BLaER1 (cell line): ENCODE results near the gene EME2.

Experiments
- H3K27ac ChIP-seq: shearing (Covaris generic); formaldehyde crosslinking; 2 replicates; pipeline ENCODE4 v1.8.1; 2022
- H3K27me3 ChIP-seq: shearing (Covaris generic); formaldehyde crosslinking; 2 replicates; pipeline ENCODE4 v1.8.1; 2022
- H3K36me3 ChIP-seq: shearing (Covaris generic); formaldehyde crosslinking; 2 replicates; pipeline ENCODE4 v1.8.1; 2022
- H3K4me1 ChIP-seq: shearing (Covaris generic); formaldehyde crosslinking; 2 replicates; pipeline ENCODE4 v1.8.1; 2022
- H3K4me2 ChIP-seq: shearing (Covaris generic); formaldehyde crosslinking; 2 replicates; pipeline ENCODE4 v1.8.1; 2022
- H3K4me3 ChIP-seq: shearing (Covaris generic); formaldehyde crosslinking; 2 replicates; pipeline ENCODE4 v1.8.1; 2022
- H3K9ac ChIP-seq: shearing (Covaris generic); formaldehyde crosslinking; 2 replicates; pipeline ENCODE4 v1.8.1; 2022
- H3K9me3 ChIP-seq: shearing (Covaris generic); formaldehyde crosslinking; 2 replicates; pipeline ENCODE4 v1.8.1; 2022
- H4K20me1 ChIP-seq: shearing (Covaris generic); formaldehyde crosslinking; 2 replicates; pipeline ENCODE4 v1.8.1; 2022
- Cebpa-rat ChIP-seq: shearing (Covaris generic); IDR thresholded peaks from 2 replicates; pipeline ENCODE4 v1.8.1; 2022

Gene EME2

DNA sequence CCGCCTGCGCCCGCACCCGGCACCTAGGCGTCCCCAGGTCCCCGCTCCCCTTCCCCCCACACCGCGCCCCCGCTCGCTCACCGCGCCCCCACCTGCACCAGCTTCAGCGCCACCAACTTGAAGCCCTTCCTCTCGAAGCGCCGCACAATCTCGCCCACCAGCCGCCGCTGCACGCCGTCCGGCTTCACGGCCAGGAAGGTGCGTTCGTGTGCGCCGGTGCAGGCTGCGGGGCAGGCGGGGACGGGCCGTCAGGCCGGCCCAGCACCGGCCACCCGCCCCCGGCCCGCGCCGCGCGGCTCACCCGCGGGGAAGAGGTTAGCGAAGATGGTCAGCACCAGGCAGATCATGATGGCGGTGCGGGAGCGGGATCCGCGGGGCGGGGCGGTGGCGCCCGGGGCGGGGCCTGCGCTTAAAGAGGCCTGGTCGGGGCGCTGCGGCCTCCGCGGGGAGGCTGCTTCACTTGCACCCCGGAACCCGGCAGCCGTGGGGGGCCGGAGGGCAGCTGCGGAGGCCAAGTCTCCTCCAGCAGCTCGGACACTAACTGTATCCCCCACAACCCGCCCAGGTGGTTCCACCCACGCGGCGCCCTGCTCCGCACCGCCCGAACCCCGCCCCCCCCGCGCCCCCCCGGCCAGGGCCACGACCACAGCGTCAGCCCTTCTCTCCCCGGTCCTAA is 1.3 kb upstream of the EME2 start, which contains the start of gene NME3:
Gene NME3, minus strand, starts transcription at position 356 of the 676 bp plus-strand sequence. Its CDS starts 9 bp downstream, at position 347.
- no peak for TF ChIP-seq Cebpa-rat
- H3K9me3 ChIP-seq = no peaks in the 10 kb centered on the region
- H3K9ac ChIP-seq = peak within 1 kb of the TSS; percentile 98
- H3K36me3 ChIP-seq = peaks cover 59% of the 10 kb centered on the region
- H3K27ac ChIP-seq = peak within 1 kb of the TSS; percentile 97
- peaks cover 37% of the 10 kb centered on the region for H3K4me1 ChIP-seq
- peaks cover 62% of the 10 kb centered on the region for H4K20me1 ChIP-seq
- H3K27me3 ChIP-seq = no peaks in the 10 kb centered on the region
- H3K4me3 ChIP-seq = peak within 1 kb of the TSS; percentile 97
- H3K4me2 ChIP-seq = peak within 1 kb of the TSS; percentile 98

DNA sequence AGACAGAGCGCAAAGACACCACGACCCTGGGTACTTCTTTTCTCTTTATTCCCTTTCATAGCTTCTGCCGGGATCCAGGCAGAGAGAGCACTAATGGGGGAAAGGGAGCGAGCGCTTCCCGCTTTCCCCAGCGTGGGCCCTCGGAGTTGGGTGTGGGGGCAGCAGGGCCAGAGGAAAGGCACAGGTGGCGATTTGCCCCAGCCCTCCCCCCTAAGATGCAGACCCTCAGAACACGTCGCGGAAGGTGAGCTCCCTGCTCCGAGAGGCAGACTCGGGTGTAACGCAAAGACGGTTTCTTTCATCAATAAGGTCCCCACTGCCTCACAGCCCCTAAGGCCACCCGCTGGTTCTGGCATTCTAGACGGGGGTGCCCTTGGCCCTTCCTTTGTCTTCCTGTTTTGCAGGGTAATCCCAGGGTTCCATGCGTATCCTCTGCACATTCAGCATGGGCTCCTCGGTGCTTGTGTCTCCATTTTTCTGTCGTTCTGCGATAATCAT is 697 bp upstream of the EME2 start:
- Histone ChIP-seq H3K9me3 (no peaks in the 10 kb centered on the region), H3K4me2 (peak overlapping the region; percentile 98), H3K4me1 (peaks cover 41% of the 10 kb centered on the region), H3K4me3 (peak overlapping the region; percentile 97), H3K27ac (peak overlapping the region; percentile 97), H3K27me3 (no peaks in the 10 kb centered on the region), H4K20me1 (peaks cover 68% of the 10 kb centered on the region), H3K36me3 (peaks cover 59% of the 10 kb centered on the region), H3K9ac (peak overlapping the region; percentile 98)
- TF ChIP-seq Cebpa-rat = no peak

DNA sequence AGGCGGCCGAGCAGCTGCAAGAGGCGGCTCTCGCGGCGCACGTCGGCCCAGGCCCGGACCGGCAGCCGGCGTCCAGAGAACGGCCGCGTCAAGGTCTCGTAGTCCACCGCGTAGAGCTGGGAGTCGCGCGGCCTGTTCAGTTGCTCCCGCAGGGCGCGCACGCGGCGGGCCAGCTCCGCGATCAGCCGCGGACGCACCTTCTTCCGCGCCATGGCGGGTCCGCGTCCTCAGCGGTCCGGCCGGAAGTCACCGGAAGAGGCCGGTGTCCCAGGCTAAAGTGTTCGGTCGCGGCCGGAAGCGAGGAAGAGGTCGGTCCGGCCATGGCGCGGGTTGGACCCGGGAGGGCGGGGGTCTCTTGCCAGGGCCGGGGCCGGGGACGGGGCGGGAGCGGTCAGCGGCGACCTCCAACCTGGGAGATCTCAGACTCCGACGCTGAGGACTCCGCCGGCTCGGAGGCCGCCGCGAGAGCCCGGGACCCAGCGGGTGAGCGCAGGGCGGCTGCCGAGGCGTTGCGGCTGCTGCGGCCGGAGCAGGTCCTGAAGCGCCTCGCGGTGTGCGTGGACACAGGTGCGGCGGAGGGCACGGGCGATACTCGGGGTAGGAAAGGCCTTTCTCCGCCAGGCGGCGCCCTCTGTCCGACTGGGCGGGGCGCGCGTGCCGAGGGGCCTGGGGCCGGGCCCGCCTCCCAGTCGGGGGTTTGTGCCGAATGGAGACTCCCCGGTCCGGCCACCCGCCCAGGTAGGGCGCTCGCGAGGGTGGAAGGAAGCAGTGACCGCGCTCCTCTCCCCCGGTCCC is 495 bp downstream of the EME2 start, which contains the start of gene MRPS34:
Gene MRPS34, minus strand, starts transcription at position 227 of the 795 bp plus-strand sequence. Its CDS starts 15 bp downstream, at position 212.
- peak within 1 kb of the TSS; percentile 98 for H3K4me2 ChIP-seq
- no peaks in the 10 kb centered on the region for H3K27me3 ChIP-seq
- peak within 1 kb of the TSS; percentile 97 for H3K27ac ChIP-seq
- H4K20me1 ChIP-seq = peaks cover 73% of the 10 kb centered on the region
- no peak for TF ChIP-seq Cebpa-rat
- peaks cover 48% of the 10 kb centered on the region for H3K4me1 ChIP-seq
- H3K9me3 ChIP-seq = no peaks in the 10 kb centered on the region
- H3K4me3 ChIP-seq = peak within 1 kb of the TSS; percentile 97
- H3K9ac ChIP-seq = peak within 1 kb of the TSS; percentile 98
- peaks cover 59% of the 10 kb centered on the region for H3K36me3 ChIP-seq

DNA sequence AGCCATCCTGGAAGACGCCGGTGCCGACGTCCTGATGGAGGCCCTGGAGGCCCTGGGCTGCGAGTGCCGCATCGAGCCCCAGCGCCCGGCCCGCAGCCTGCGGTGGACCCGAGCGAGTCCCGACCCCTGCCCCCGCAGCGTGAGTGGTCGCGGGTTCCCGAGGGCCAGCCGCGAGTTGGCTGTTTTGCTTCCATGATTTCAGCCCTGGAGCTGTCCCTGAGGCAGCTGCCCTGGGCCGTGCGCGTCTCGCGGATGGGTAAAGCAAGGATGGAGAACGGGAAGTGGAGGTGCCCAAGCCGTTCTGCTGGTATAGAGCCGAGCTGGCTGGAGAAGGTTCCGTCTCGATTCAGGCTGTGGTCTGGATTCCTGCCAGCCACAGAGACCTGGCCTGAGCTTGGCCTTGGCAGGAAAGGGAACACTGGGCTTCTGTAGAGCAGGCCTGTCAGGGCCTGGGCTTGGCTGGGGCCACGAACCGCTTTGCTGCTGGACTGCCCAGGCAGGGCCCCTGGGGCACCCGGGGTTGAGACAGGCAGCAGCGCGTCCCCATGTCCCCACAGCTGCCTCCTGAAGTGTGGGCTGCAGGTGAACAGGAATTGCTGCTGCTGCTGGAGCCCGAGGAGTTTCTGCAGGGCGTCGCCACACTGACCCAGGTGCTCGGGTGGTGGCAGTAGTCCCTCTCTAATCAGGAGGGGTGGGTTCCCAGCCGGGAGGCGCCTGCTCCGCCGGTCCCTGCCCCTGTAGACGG is 1.3 kb downstream of the EME2 start:
- Histone ChIP-seq H3K9me3 (no peaks in the 10 kb centered on the region), H3K4me2 (peak overlapping the region; percentile 98), H3K27ac (peak overlapping the region; percentile 97), H3K4me1 (peaks cover 48% of the 10 kb centered on the region), H3K27me3 (no peaks in the 10 kb centered on the region), H3K4me3 (peak overlapping the region; percentile 97), H3K36me3 (peaks cover 59% of the 10 kb centered on the region), H3K9ac (peak overlapping the region; percentile 98), H4K20me1 (peaks cover 73% of the 10 kb centered on the region)
- no peak for TF ChIP-seq Cebpa-rat

DNA sequence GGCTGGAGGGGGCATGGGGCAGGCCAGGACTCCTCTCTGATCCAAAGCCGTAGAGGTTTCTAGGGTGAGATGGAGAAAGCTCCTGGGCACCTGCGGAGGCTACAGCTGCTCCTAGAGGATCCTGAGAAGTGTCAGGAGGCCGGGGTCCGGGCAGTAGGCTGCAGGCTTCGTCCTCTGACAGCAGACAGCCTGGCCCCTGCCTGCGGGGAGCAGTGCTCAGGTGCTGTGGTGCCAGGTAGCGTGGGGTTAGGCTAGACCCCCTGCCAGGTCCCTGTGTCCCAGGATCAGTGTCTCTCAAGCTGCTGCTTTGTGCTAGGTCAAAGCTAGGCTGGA is 1.8 kb downstream of the EME2 start:
- peak overlapping the region; percentile 98 for H3K4me2 ChIP-seq
- H3K4me1 ChIP-seq = peaks cover 48% of the 10 kb centered on the region
- peak overlapping the region; percentile 97 for H3K27ac ChIP-seq
- H3K27me3 ChIP-seq = no peaks in the 10 kb centered on the region
- peaks cover 59% of the 10 kb centered on the region for H3K36me3 ChIP-seq
- TF ChIP-seq Cebpa-rat = no peak
- H3K9ac ChIP-seq = peak overlapping the region; percentile 98
- H3K4me3 ChIP-seq = peak overlapping the region; percentile 97
- peaks cover 73% of the 10 kb centered on the region for H4K20me1 ChIP-seq
- H3K9me3 ChIP-seq = no peaks in the 10 kb centered on the region

DNA sequence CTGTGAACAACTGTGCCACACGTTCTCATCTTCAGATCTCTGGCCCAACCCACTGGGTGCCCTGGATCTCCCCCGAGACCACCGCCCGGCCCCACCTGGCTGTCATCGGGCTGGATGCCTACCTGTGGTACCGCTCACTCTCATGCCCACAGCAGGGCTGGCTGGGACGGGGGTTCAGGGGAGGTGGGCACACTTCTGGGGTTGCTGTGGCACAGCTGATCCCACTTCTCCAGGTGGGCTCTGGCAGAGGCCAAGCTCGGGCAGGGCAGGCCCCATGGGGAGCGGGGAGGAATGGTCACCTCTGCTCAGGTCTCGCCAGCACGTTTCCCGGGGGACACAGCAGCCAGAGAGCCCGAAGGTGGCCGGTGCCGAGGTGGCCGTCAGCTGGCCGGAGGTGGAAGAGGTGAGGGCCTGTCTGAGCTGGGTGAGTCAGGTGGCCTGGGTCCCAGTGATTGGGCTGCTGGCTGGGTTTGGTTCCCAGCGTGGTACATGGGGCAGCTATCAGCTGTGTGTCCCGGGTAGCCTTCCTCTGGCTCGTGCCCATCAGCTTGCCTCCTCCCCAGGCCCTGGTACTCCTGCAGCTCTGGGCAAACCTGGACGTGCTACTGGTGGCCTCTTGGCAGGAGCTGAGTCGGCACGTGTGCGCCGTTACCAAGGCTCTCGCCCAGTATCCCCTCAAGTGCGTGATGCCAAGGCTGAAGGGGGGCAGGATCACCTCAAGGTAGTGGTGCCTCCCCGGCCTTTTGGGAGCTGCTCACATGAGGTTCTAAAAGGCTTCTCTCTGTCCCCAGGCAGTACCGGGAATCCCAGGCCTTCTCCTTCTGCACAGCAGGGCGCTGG is 2.6 kb downstream of the EME2 start:
- Histone ChIP-seq H3K9me3 (no peaks in the 10 kb centered on the region), H3K36me3 (peaks cover 59% of the 10 kb centered on the region), H3K4me1 (peaks cover 43% of the 10 kb centered on the region), H3K9ac (peak overlapping the region; percentile 98), H3K27ac (0 out of 2 replicates have a peak overlapping the region, but pooled peaks have one; percentile 97), H4K20me1 (peaks cover 73% of the 10 kb centered on the region), H3K4me2 (peak overlapping the region; percentile 98), H3K4me3 (no peak overlapping the region; the same call in 1 of the 2 replicates), H3K27me3 (no peaks in the 10 kb centered on the region)
- TF ChIP-seq Cebpa-rat = no peak

DNA sequence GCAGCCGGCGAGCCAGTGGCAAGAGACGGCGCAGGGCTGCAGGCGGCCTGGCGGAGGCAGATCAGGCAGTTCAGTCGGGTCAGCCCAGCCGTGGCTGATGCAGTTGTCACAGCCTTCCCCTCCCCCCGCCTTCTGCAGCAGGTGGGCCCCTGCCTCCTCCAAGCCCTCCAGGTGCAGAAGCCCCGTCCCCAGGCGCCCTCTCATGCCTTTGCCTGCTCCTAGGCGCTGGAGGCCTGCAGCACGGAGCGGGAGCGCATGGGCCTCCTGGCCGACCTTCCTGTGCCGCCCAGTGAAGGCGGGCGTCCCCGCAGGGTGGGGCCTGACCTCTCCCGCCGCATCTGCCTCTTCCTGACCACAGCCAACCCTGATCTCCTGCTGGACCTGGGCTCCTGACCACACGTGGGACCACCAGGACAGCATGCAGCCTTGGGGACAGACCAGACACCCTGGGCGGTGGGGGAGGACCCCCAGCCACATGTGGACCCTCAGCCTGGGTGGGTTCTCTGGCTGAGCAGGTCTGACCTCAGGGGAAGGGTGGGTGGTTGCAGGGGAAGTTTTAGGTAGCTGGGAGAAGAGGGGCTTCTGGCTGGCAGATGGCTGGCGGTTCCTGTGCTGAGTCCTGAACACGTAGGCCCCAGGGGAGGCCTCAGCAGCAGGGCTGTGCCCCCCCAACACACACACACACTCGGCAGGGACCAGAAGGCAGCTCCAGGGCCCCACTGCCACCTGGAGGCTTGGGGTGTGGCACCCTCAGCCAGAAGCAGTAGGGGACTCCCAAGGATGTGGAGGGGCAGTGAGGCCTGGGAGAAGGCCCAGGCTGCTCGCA is 3.4 kb downstream of the EME2 start:
- Histone ChIP-seq H3K4me3 (no peak overlapping the region), H3K27ac (no peak overlapping the region), H3K27me3 (no peaks in the 10 kb centered on the region), H3K36me3 (peaks cover 64% of the 10 kb centered on the region), H3K4me1 (peaks cover 42% of the 10 kb centered on the region), H3K9me3 (no peaks in the 10 kb centered on the region), H3K4me2 (peak overlapping the region; percentile 7; the same call in 1 of the 2 replicates), H4K20me1 (peaks cover 76% of the 10 kb centered on the region), H3K9ac (no peak overlapping the region)
- no peak for TF ChIP-seq Cebpa-rat

DNA sequence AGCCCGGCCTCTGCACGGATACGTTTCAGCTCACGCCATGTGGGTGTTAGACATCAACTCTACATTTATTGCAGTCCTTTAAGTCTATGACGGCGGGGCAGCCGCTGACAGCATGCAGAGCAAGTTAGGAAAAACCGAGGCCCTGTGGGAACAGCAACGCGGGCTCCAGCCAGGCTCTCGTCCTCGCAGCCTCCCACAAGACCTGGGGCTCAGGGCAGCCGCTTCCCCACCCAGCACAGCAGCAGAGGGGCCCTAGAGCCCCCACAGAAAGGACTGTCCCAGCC is 4.0 kb downstream of the EME2 start:
- H3K9ac ChIP-seq = 0 out of 2 replicates have a peak overlapping the region, but pooled peaks have one; percentile 10
- H3K27me3 ChIP-seq = no peaks in the 10 kb centered on the region
- no peak overlapping the region for H3K4me3 ChIP-seq
- no peaks in the 10 kb centered on the region for H3K9me3 ChIP-seq
- peak overlapping the region; percentile 7; the same call in 1 of the 2 replicates for H3K4me2 ChIP-seq
- TF ChIP-seq Cebpa-rat = no peak
- H3K27ac ChIP-seq = no peak overlapping the region
- peaks cover 47% of the 10 kb centered on the region for H3K4me1 ChIP-seq
- peaks cover 81% of the 10 kb centered on the region for H4K20me1 ChIP-seq
- H3K36me3 ChIP-seq = peaks cover 66% of the 10 kb centered on the region
